K562 (cell line): ENCODE results near the gene RECK. TPM values are rescaled to one million over a fixed set of nuclear protein-coding genes. Genes with fewer than 3 reads are reported as not detected.
A peak's percentile ranks its signal among the peaks of the same experiment; 100 is the strongest.

Experiments
- ATAC-seq: fragments of 200-7000 bp; cut with Tn5 transposase; 3 replicates; pipeline ENCODE4 v1.9.1; 2020; ENCODE audit warnings: moderate library complexity
- BruUV-seq: library from RNA; stranded (reverse); fragments of 400-500 nt; replicated peaks from 2 replicates; lab custom pipeline; 2021; lab: Mats Ljungman, UMichigan
- CTCF ChIA-PET: fragments of 300-600 bp; formaldehyde crosslinking; extraction: SDS; loops from one replicate; lab custom pipeline; 2021; ENCODE audit warnings: low intra/inter-chr PET ratio; lab: Yijun Ruan, JAX
- POLR2A ChIA-PET: fragments of 300-600, 350-650 bp; sonication (Branson Sonifier 250); formaldehyde crosslinking; extraction: SDS; loops from one replicate; lab custom pipeline; 2021; ENCODE audit warnings: antibody characterized with exemption, inconsistent platforms; lab: Yijun Ruan, JAX
- DNase-seq, 4 experiments: peaks; one replicate each; pipeline versions ENCODE4 v3.0.0 to v3.0.0-alpha.2; 2011 to 2018; ENCODE audit warnings: low spot score in 3 of 4, mixed read lengths in 3 of 4; ENCODE audit errors: extremely low read depth in 1 of 4
- FAIRE-seq: peaks from 2 replicates; lab custom pipeline; 2011; peaks lifted over from hg19 to GRCh38; lab: Jason Lieb, UNC
- H2AFZ ChIP-seq: 2 replicates; pipeline ENCODE4 v1.6.0; 2011; ENCODE audit warnings: low read depth, low read length, control low read depth, inconsistent platforms
- H3K27ac ChIP-seq: fragments of 200-600 bp; 3 replicates; pipeline ENCODE4 v1.8.0; 2011; ENCODE audit warnings: low read depth, mild to moderate bottlenecking, control low read depth, inconsistent platforms, low read length, moderate library complexity, mixed read lengths; ENCODE audit errors: extremely low read depth
- H3K27me3 ChIP-seq, 2 experiments: fragments of 300-600 bp in 1 of 2; 2 replicates in 1 of 2; 3 replicates in 1 of 2; pipeline versions ENCODE4 v1.6.0 to v1.8.0; 2011; ENCODE audit warnings: inconsistent platforms in 2 of 2, low read length in 2 of 2, mild to moderate bottlenecking in 1 of 2, mixed read lengths in 1 of 2, moderate library complexity in 1 of 2; ENCODE audit not compliant: control insufficient read depth in 2 of 2, insufficient read depth in 2 of 2
- H3K36me3 ChIP-seq: fragments of 300-600 bp; 3 replicates; pipeline ENCODE4 v1.8.0; 2011; ENCODE audit warnings: mild to moderate bottlenecking, low read length, inconsistent platforms; ENCODE audit not compliant: control insufficient read depth, insufficient read depth
- H3K4me1 ChIP-seq, 2 experiments: fragments of 200-600 bp in 1 of 2; replicated peaks in 1 of 2; 2 replicates in 1 of 2; 3 replicates in 1 of 2; pipeline versions ENCODE4 v1.5.1 to v1.8.0; 2011; ENCODE audit warnings: inconsistent platforms in 2 of 2, low read length in 2 of 2, mild to moderate bottlenecking in 1 of 2, mixed read lengths in 1 of 2, moderate library complexity in 1 of 2; ENCODE audit not compliant: control insufficient read depth in 2 of 2, insufficient read depth in 2 of 2
- H3K4me2 ChIP-seq: 2 replicates; pipeline ENCODE4 v1.6.1; 2011; ENCODE audit warnings: low read length, control low read depth, inconsistent platforms, mixed read lengths; ENCODE audit not compliant: insufficient read depth
- H3K4me3 ChIP-seq: fragments of 200-600 bp; sonication (generic), shearing (Covaris generic); 2 replicates; pipeline ENCODE4 v1.5.1; 2016; ENCODE audit warnings: control low read depth, inconsistent platforms
- H3K79me2 ChIP-seq: fragments of 200-600 bp; 3 replicates; pipeline ENCODE4 v1.8.0; 2011; ENCODE audit warnings: low read length, inconsistent platforms; ENCODE audit not compliant: control insufficient read depth, insufficient read depth
- H3K9ac ChIP-seq, 2 experiments: 2 replicates each; pipeline versions ENCODE4 v1.6.0 to v1.6.1; 2011; ENCODE audit warnings: low read depth in 2 of 2, low read length in 2 of 2, control low read depth in 1 of 2, inconsistent platforms in 1 of 2, mild to moderate bottlenecking in 1 of 2, mixed read lengths in 1 of 2; ENCODE audit not compliant: insufficient read depth in 1 of 2
- H3K9me1 ChIP-seq: one replicate; pipeline ENCODE4 v1.6.0; 2011; ENCODE audit warnings: inconsistent platforms, mild to moderate bottlenecking, low read length, moderate library complexity; ENCODE audit not compliant: control insufficient read depth, insufficient read depth
- H3K9me3 ChIP-seq: replicated peaks from 2 replicates; pipeline ENCODE4 v1.5.1; 2011; ENCODE audit warnings: low read depth, low read length, inconsistent platforms; ENCODE audit not compliant: control insufficient read depth, insufficient read depth
- H4K20me1 ChIP-seq: replicated peaks from 2 replicates; pipeline ENCODE4 v1.6.1; 2011; ENCODE audit warnings: low read length, inconsistent platforms, mixed read lengths; ENCODE audit not compliant: control insufficient read depth, insufficient read depth
- ATF3 ChIP-seq, 2 experiments: fragments of 450-650 bp in 1 of 2; sonication (generic) in 1 of 2; formaldehyde crosslinking in 1 of 2; IDR thresholded peaks in 1 of 2; conservative IDR thresholded peaks in 1 of 2; 2 replicates each; pipeline versions ENCODE4 v1.6.1 to v1.8.1; 2016 to 2023; ENCODE audit warnings: mild to moderate bottlenecking in 2 of 2, moderate library complexity in 2 of 2, inconsistent platforms in 1 of 2, missing genetic modification reagents in 1 of 2
- ATF7 ChIP-seq: fragments of 450-650 bp; IDR thresholded peaks from 2 replicates; pipeline ENCODE4 v1.7.1; 2014; ENCODE audit warnings: mild to moderate bottlenecking, moderate library complexity
- CBFA2T2 ChIP-seq: fragments of 450-650 bp; conservative IDR thresholded peaks from 2 replicates; pipeline ENCODE4 v1.6.1; 2017; ENCODE audit warnings: mild to moderate bottlenecking
- FOXJ3 ChIP-seq: sonication (generic); formaldehyde crosslinking; IDR thresholded peaks from 2 replicates; pipeline ENCODE4 v1.4.0; 2020; ENCODE audit warnings: mild to moderate bottlenecking, missing genetic modification reagents
- HBP1 ChIP-seq: fragments of 450-650 bp; formaldehyde crosslinking; IDR thresholded peaks from 2 replicates; pipeline ENCODE4 v1.4.0; 2022; ENCODE audit warnings: missing genetic modification characterization
- JUND ChIP-seq, 2 experiments: IDR thresholded peaks; 2 replicates in 1 of 2; 3 replicates in 1 of 2; pipeline ENCODE4 v1.6.1; 2011; ENCODE audit warnings: borderline replicate concordance in 2 of 2, low read depth in 2 of 2, low read length in 2 of 2, improper control_type of control experiment in 1 of 2, missing biosample characterization in 1 of 2, missing genetic modification characterization in 1 of 2, missing genetic modification reagents in 1 of 2
- PML ChIP-seq: IDR thresholded peaks from 2 replicates; pipeline ENCODE4 v1.6.1; 2012; ENCODE audit warnings: low read length, inconsistent platforms
- TCFL5 ChIP-seq: fragments of 250-450 bp; sonication (Bioruptor Pico); conservative IDR thresholded peaks from 2 replicates; pipeline ENCODE4 v1.6.1; 2021; ENCODE audit warnings: mild to moderate bottlenecking, moderate library complexity, matching md5 sums
- WHSC1 ChIP-seq: IDR thresholded peaks from one replicate; pipeline ENCODE4 v1.6.1; 2012; ENCODE audit warnings: low read length, control low read depth, inconsistent platforms
- XRCC5 ChIP-seq: fragments of 200-400 bp; formaldehyde crosslinking; IDR thresholded peaks from 2 replicates; pipeline ENCODE4 v1.6.1; 2017; ENCODE audit warnings: low read depth, mild to moderate bottlenecking, low read length
- ZC3H11A ChIP-seq: IDR thresholded peaks from 2 replicates; pipeline ENCODE4 v1.6.1; 2012; ENCODE audit warnings: low read depth, low read length, improper control_type of control experiment
- ZFP36 ChIP-seq: fragments of 150-350 bp; IDR thresholded peaks from 2 replicates; pipeline ENCODE4 v1.6.1; 2018; ENCODE audit warnings: low read length, low read depth; ENCODE audit not compliant: partially characterized antibody
- ZNF384 ChIP-seq: IDR thresholded peaks from 2 replicates; pipeline ENCODE4 v1.6.1; 2012; ENCODE audit warnings: low read depth, low read length, improper control_type of control experiment
- ZNF717 ChIP-seq: fragments of 250-450 bp; sonication (Bioruptor Pico); IDR thresholded peaks from 2 replicates; pipeline ENCODE4 v1.5.0; 2021
- ZNF778 ChIP-seq: fragments of 450-650 bp; formaldehyde crosslinking; IDR thresholded peaks from 2 replicates; pipeline ENCODE4 v1.4.0; 2020; ENCODE audit warnings: mild to moderate bottlenecking, moderate library complexity
- WGBS: fragments of 100-300 bp; shearing (Covaris generic); methylation state at CpG from one replicate; pipeline ENCODE4 v1.1.6; 2016; ENCODE audit warnings: low coverage, mixed read lengths; ENCODE audit not compliant: insufficient coverage; ENCODE audit errors: missing lambda C conversion rate; 5-methylcytosine and 5-hydroxymethylcytosine counted together
- in situ Hi-C: fragments of 300-500 bp; cut with MboI; formaldehyde crosslinking; loops from 4 replicates; pipeline ENCODE4 v1.15.0; 2018; ENCODE audit warnings: inconsistent platforms, mixed read lengths
- intact Hi-C: fragments of 100-400 bp; cut with micrococcal nuclease; formaldehyde crosslinking; loops from 2 replicates; pipeline ENCODE4 v1.14.2; 2022
- polyA plus RNA-seq, 8 experiments: library from polyadenylated mRNA; depleted of rRNA in 4 of 8; stranded (reverse) in 5 of 8; unstranded in 3 of 8; fragments of >200 nt; fragmentation: Nextera tagmentation in 2 of 8; fragmentation: Illumina TruSeq in 1 of 8; extraction: Ambion mirVana in 2 of 8; extraction: Trizol in 1 of 8; gene quantifications; 2 replicates each; pipeline versions ENCODE4 v1.2.1 to v1.2.3, GENCODE V29; 2011 to 2014; ENCODE audit warnings: inconsistent platforms in 1 of 8, missing spikeins in 1 of 8
- total RNA-seq, 7 experiments: library from RNA; depleted of rRNA in 6 of 7; stranded (reverse); fragments of >200 nt in 6 of 7; fragmentation: Illumina TruSeq in 2 of 7; extraction: Trizol in 2 of 7; gene quantifications; 2 replicates each; pipeline versions ENCODE4 v1.2.1 to v1.2.3, GENCODE V29; 2011 to 2021; ENCODE audit warnings: low replicate concordance in 1 of 7
- TF ChIP-seq, protein P1 (sequence below): sonication (generic); formaldehyde crosslinking; IDR thresholded peaks from 2 replicates; pipeline ENCODE4 v1.8.0; 2022; ENCODE audit warnings: missing genetic modification reagents, mild to moderate bottlenecking, moderate library complexity, borderline replicate concordance

Gene RECK
- total and polyA plus RNA-seq, 9 of the 15 experiments (the other 6 are each of a cell fraction or from before 2014, with no cell fraction given), result 0.04 to 0.36 (median 0.16) TPM

GRCh38 chr9:36169166-36169565, 132.5 kb downstream of the RECK start, which contains the start of gene CCIN:
CCIN (plus strand) TSS chr9:36169388; CDS start chr9:36169503, 115 bp downstream.
- no TSS peak for BruUV-seq
- peak; percentile 51 for ATAC-seq
- Histone ChIP-seq H3K4me1 (peaks cover 5 to 16% of the 10 kb centered on the region in 2 experiments; a peak in 4 of 5 replicates), H3K9me3 (no peaks in the 10 kb centered on the region), H3K27me3 (peaks cover 0 to 15% of the 10 kb centered on the region in 2 experiments; a peak in 2 of 5 replicates), H3K4me2 (no peak within 1 kb of the TSS), H2AFZ (no peak within 1 kb of the TSS), H3K27ac (no peak within 1 kb of the TSS), H3K9me1 (no peaks in the 10 kb centered on the region), H3K9ac (no peak within 1 kb of the TSS), H3K4me3 (no peak within 1 kb of the TSS), H3K79me2 (no peaks in the 10 kb centered on the region), H4K20me1 (no peaks in the 10 kb centered on the region), H3K36me3 (no peaks in the 10 kb centered on the region)
- CTCF ChIA-PET, result no interaction called here
- TF ChIP-seq FOXJ3 (CRISPR knock-in tag) (no peak), XRCC5 (no peak), PML (no peak), ZFP36 (no peak), TCFL5 (CRISPR knock-in tag) (no peak), JUND (IDR thresholded peaks at IDR 0.05; ENCODE audit: borderline replicate concordance, low read depth, low read length) (peak; percentile 58; the same call in 1 of the 2 replicates), JUND (tag; IDR thresholded peaks at IDR 0.05; ENCODE audit: borderline replicate concordance, low read depth, low read length) (peak; percentile 51; the same call in 2 of the 3 replicates), ZNF384 (no peak), ZNF717 (CRISPR knock-in tag) (no peak), ATF7 (peak; percentile 87), ATF3 (IDR thresholded peaks at IDR 0.05) (peak; percentile 83), ATF3 (CRISPR knock-in tag; conservative IDR thresholded peaks at IDR 0.05) (no peak), CBFA2T2 (0 out of 2 replicates have a peak, but pooled peaks have one; percentile 6), WHSC1 (no peak), ZC3H11A (no peak), HBP1 (CRISPR knock-in tag) (no peak), ZNF778 (CRISPR knock-in tag) (no peak)
- TF ChIP-seq, protein P1, sequence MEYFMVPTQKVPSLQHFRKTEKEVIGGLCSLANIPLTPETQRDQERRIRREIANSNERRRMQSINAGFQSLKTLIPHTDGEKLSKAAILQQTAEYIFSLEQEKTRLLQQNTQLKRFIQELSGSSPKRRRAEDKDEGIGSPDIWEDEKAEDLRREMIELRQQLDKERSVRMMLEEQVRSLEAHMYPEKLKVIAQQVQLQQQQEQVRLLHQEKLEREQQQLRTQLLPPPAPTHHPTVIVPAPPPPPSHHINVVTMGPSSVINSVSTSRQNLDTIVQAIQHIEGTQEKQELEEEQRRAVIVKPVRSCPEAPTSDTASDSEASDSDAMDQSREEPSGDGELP (CRISPR knock-in tag), result no peak
- POLR2A ChIA-PET, result interaction anchor here (0.9 kb wide), 1 partner anchor 17 kb away, joined by 3 read pairs; no protein-coding TSS in a partner anchor
- 16% methylated on average over 6 of the region's 6 CpGs for WGBS
- peak in 1 of 4 experiments; percentile 26 for DNase-seq
- no peak for FAIRE-seq
- in situ Hi-C loops, result loop anchor here (5.0 kb wide), 1 partner anchor 67 kb away; no protein-coding TSS in a partner anchor
- intact Hi-C loops, result loop anchor here (5.0 kb wide), 2 partner anchors 147 to 212 kb away; partner anchors contain the start of gene OR2S2
